Epithelial cell of esophagus (primary cell): Measurements from ENCODE around the gene SUMO2.

Source experiments
- DNase-seq: peaks from one replicate; pipeline ENCODE4 v3.0.0; 2010; ENCODE audit warnings: low read depth
- H3K4me3 ChIP-seq: 2 replicates; pipeline ENCODE4 v1.5.1; 2011; ENCODE audit warnings: mild to moderate bottlenecking, low read length, control low read depth
- CTCF ChIP-seq: IDR thresholded peaks from 2 replicates; pipeline ENCODE4 v1.5.1; 2011; ENCODE audit warnings: low read depth, mild to moderate bottlenecking, low read length, control low read depth, inconsistent platforms; ENCODE audit not compliant: insufficient read depth; ENCODE audit errors: missing control alignments

SUMO2 gene

DNA sequence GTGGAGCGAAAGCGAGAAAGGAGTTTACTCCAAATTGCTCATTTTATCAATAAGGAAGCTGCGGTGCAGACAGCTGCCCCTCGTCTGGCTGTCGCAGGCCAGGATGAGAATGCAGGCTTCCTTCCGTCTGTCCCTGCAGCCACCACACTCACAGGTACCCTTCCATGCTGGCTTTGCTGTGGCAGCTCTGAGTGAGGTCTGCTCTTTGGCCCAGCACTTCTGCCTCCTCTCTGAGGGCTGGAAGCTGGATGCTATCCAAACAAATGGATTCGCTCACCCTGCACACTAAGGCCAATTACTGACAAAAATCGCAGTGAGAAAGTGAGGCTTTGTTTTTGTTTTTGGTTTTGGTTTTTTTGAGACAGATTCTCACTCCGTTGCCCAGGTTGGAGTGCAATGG lies 66.0 kb downstream of the SUMO2 start:
- no peak for TF ChIP-seq CTCF
- no peak overlapping the region for H3K4me3 ChIP-seq
- DNase-seq = no peak
